Naive thymus-derived CD4-positive, alpha-beta T cell (primary cell): ENCODE results near the gene RABEP1. TPM values are rescaled to one million over a fixed set of nuclear protein-coding genes. Genes with fewer than 3 reads are reported as not detected.

Experiments
- ATAC-seq: fragments of 150-1000 bp; cut with Tn5 transposase; 2 replicates; pipeline ENCODE4 v1.10.0; 2021; ENCODE audit warnings: mild to moderate bottlenecking, moderate library complexity
- CTCF ChIA-PET: fragments of 350-600 bp; sonication (Branson Sonifier 250); formaldehyde crosslinking; loops from one replicate; lab custom pipeline; 2021; ENCODE audit warnings: antibody characterized with exemption; lab: Charles Lee
- POLR2A ChIA-PET: fragments of 350-600 bp; sonication (Branson Sonifier 250); formaldehyde crosslinking; loops from one replicate; lab custom pipeline; 2021; ENCODE audit warnings: antibody characterized with exemption, inconsistent platforms; lab: Charles Lee
- DNase-seq, 9 donors: peaks; one replicate each; pipeline versions ENCODE4 v3.0.0 to v3.0.0-alpha.2; 2020 to 2022; ENCODE audit warnings: mixed read lengths in 1 of 9
- H3K27ac ChIP-seq: one replicate; pipeline ENCODE4 v1.7.0; 2013; ENCODE audit warnings: mild to moderate bottlenecking, low read depth, low read length, moderate library complexity
- H3K27me3 ChIP-seq, 2 donors: one replicate each; pipeline ENCODE4 v1.7.0; 2013; ENCODE audit warnings: low read length in 2 of 2, mild to moderate bottlenecking in 2 of 2, moderate library complexity in 2 of 2; ENCODE audit not compliant: control insufficient read depth in 2 of 2, insufficient read depth in 2 of 2
- H3K36me3 ChIP-seq, 3 experiments: 1 replicate in 2 of 3; 2 replicates in 1 of 3; pipeline ENCODE4 v1.7.0; 2013; ENCODE audit warnings: low read length in 3 of 3, mild to moderate bottlenecking in 3 of 3, moderate library complexity in 1 of 3; ENCODE audit not compliant: insufficient read depth in 3 of 3, control insufficient read depth in 2 of 3
- H3K4me1 ChIP-seq, 2 donors: one replicate each; pipeline ENCODE4 v1.7.0; 2013; ENCODE audit warnings: low read length in 2 of 2, mild to moderate bottlenecking in 2 of 2, moderate library complexity in 1 of 2; ENCODE audit not compliant: control insufficient read depth in 2 of 2, insufficient read depth in 2 of 2
- H3K4me3 ChIP-seq: 2 replicates; pipeline ENCODE4 v1.7.0; 2013; ENCODE audit warnings: mild to moderate bottlenecking, low read length
- H3K9me3 ChIP-seq, 3 experiments: 1 replicate in 2 of 3; 2 replicates in 1 of 3; pipeline ENCODE4 v1.7.0; 2013; ENCODE audit warnings: low read length in 3 of 3; ENCODE audit not compliant: control insufficient read depth in 2 of 3
- H3K27ac Mint-ChIP-seq, 9 donors: one replicate each; pipeline ENCODE4 v1.8.0; 2020 to 2022; ENCODE audit warnings: mixed read lengths in 9 of 9, mild to moderate bottlenecking in 8 of 9, moderate library complexity in 5 of 9, inconsistent platforms in 2 of 9
- H3K27me3 Mint-ChIP-seq, 5 donors: one replicate each; pipeline ENCODE4 v1.8.0; 2021 to 2022; ENCODE audit warnings: mixed read lengths in 5 of 5, mild to moderate bottlenecking in 1 of 5
- H3K36me3 Mint-ChIP-seq, 5 donors: one replicate each; pipeline ENCODE4 v1.8.0; 2020 to 2022; ENCODE audit warnings: mixed read lengths in 5 of 5, mild to moderate bottlenecking in 3 of 5, inconsistent platforms in 1 of 5
- H3K4me1 Mint-ChIP-seq, 7 donors: one replicate each; pipeline ENCODE4 v1.8.0; 2020 to 2022; ENCODE audit warnings: mixed read lengths in 7 of 7, mild to moderate bottlenecking in 3 of 7, inconsistent platforms in 1 of 7
- H3K4me3 Mint-ChIP-seq, 10 donors: one replicate each; pipeline ENCODE4 v1.8.0; 2020 to 2022; ENCODE audit warnings: mild to moderate bottlenecking in 10 of 10, mixed read lengths in 10 of 10, moderate library complexity in 6 of 10, inconsistent platforms in 2 of 10
- H3K9me3 Mint-ChIP-seq, 11 donors: one replicate each; pipeline ENCODE4 v1.8.0; 2020 to 2022; ENCODE audit warnings: mixed read lengths in 11 of 11, mild to moderate bottlenecking in 4 of 11, inconsistent platforms in 1 of 11, moderate library complexity in 1 of 11
- intact Hi-C, 2 donors: fragments of 100-400 bp; cut with micrococcal nuclease; formaldehyde crosslinking; loops; one replicate each; pipeline ENCODE4 v1.15.1; 2023
- polyA plus RNA-seq, 2 donors: library from polyadenylated mRNA; unstranded; fragments of 300-500 nt; fragmentation: Illumina TruSeq; gene quantifications; one replicate each; pipeline ENCODE4 v1.2.3, GENCODE V29; 2021
- total RNA-seq, 6 experiments: library from RNA in 5 of 6; stranded (reverse) in 5 of 6; gene quantifications; 1 replicate in 5 of 6; 2 replicates in 1 of 6; pipeline ENCODE4 v1.2.3 and lab custom pipeline; 2021 to 2026

The RABEP1 gene
- total and polyA plus RNA-seq, 7 experiments from 2014 or later: 26.2 to 58.5 (median 41.2) TPM

DNA sequence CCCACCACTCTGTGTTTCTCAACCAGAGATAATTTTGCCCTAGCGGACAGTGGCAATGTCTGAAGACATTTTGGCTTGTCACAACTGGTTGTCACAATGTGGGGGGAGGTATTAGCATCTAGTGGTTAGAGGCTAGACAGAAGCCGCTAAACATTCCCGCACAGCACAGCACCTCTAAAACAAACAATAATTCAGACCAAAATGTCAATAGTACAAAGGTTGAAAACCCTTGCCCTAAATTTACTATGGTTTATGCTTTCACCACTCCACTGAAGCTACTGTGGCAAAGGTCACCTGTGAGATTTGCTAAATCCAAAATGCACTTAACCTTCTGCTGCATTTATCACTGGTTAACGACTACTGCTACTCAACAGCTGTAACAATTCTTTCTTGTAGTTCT is 123.3 kb downstream of the RABEP1 start:
- ATAC-seq (no peak), DNase-seq (no peak)
- H3K27ac ChIP-seq: no peak overlapping the region
- intact Hi-C loops: no loop called here
- H3K9me3 ChIP-seq: no peaks in the 10 kb centered on the region
- H3K4me3 ChIP-seq: no peak overlapping the region
- no peaks in the 10 kb centered on the region for H3K27me3 ChIP-seq
- Mint-ChIP-seq H3K27me3 (no peaks in the 10 kb centered on the region), H3K4me1 (peaks cover 8 to 14% (median 10%) of the 10 kb centered on the region in 7 donors), H3K27ac (no peak overlapping the region), H3K36me3 (peaks cover under 1 to 26% (median 22%) of the 10 kb centered on the region in 5 donors), H3K4me3 (no peak overlapping the region), H3K9me3 (no peaks in the 10 kb centered on the region)
- peaks cover 36 to 91% (median 48%) of the 10 kb centered on the region in 3 experiments for H3K36me3 ChIP-seq
- POLR2A ChIA-PET: interaction anchor here (1.2 kb wide), 1 partner anchor 8 kb away, joined by 5 read pairs; no protein-coding TSS in a partner anchor
- no peaks in the 10 kb centered on the region for H3K4me1 ChIP-seq
- CTCF ChIA-PET: no interaction called here

DNA sequence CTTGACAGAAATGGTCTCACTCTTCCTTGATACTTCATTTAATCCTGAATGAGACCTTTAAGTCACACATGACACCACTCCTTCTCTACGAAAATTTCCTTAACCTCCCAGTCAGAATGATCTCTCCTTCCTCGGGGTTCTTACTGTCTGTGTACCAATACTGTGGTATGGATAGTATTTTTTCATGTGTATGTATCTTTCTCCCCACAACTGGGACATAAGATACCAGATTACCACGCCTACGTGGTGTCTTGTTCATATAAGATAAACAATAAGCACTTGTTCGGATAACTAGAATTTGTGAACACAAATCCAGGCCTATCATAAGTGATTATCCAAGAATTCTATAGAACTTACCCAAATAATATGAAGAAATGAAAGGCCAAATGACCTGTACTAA is 126.1 kb downstream of the RABEP1 start:
- Mint-ChIP-seq H3K27ac (no peak overlapping the region), H3K36me3 (peaks cover 13 to 41% (median 37%) of the 10 kb centered on the region in 5 donors), H3K27me3 (no peaks in the 10 kb centered on the region), H3K9me3 (no peaks in the 10 kb centered on the region), H3K4me3 (no peak overlapping the region), H3K4me1 (peaks cover 17 to 35% (median 31%) of the 10 kb centered on the region in 7 donors)
- ChIA-PET POLR2A (interaction anchor here (1.0 kb wide), 1 partner anchor 27 kb away, joined by 4 read pairs; no protein-coding TSS in a partner anchor), CTCF (no interaction called here)
- no peak for DNase-seq
- ATAC-seq: no peak
- intact Hi-C loops: no loop called here
- Histone ChIP-seq H3K4me1 (no peaks in the 10 kb centered on the region), H3K9me3 (no peaks in the 10 kb centered on the region), H3K27ac (no peak overlapping the region), H3K36me3 (peaks cover 46 to 94% (median 53%) of the 10 kb centered on the region in 3 experiments), H3K4me3 (no peak overlapping the region), H3K27me3 (no peaks in the 10 kb centered on the region)

DNA sequence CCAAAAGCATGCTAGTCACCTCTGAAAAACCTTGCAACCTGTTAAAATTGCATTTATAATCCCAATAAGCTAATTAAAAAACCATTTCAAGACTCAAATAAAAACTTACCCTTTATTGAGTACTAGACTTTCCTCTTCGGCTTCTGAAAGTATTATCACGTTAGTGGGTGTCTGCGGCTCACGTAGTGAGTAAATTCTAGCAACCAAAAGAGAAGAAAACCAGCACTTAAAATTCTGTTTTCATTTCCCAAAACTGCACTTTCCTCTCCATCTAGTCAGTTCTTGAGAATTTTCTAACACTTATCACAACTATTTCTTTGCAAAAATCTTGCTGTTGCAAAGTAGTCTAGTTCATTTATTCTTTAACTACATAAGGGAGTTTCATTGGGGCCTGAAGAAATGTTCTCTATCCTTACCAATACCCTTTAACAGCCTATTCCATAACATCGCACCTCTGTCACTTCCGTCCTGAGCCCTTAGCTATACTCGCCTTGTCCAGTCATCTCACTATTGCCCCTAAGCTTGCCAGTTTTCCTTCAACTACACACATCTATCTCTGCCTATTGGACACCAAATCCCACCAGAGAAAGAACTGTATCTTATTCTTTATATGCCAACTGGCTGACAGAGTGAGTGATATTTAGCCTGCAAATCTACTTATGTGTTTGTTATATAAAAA is 128.6 kb downstream of the RABEP1 start:
- Histone ChIP-seq H3K9me3 (no peaks in the 10 kb centered on the region), H3K27me3 (no peaks in the 10 kb centered on the region), H3K4me1 (no peaks in the 10 kb centered on the region), H3K36me3 (peaks cover 55 to 88% (median 61%) of the 10 kb centered on the region in 3 experiments), H3K27ac (no peak overlapping the region), H3K4me3 (no peak overlapping the region)
- ChIA-PET POLR2A (interaction anchor here (1.1 kb wide), 1 partner anchor 31 kb away, joined by 3 read pairs; no protein-coding TSS in a partner anchor), CTCF (interaction anchor here (0.7 kb wide), 1 partner anchor 496 kb away, joined by 4 read pairs; no protein-coding TSS in a partner anchor)
- intact Hi-C loops: no loop called here
- ATAC-seq (no peak), DNase-seq (no peak)
- H3K27ac Mint-ChIP-seq: peak overlapping the region in 3 of 9 donors; percentile 23 to 53 (median 38)
- no peak overlapping the region for H3K4me3 Mint-ChIP-seq
- H3K4me1 Mint-ChIP-seq: peaks cover 22 to 41% (median 37%) of the 10 kb centered on the region in 7 donors
- H3K9me3 Mint-ChIP-seq: no peaks in the 10 kb centered on the region
- no peaks in the 10 kb centered on the region for H3K27me3 Mint-ChIP-seq
- H3K36me3 Mint-ChIP-seq: peaks cover 13 to 37% (median 32%) of the 10 kb centered on the region in 5 donors

GRCh38 chr17:5413682-5414081 is 131.6 kb downstream of the RABEP1 start:
- Histone ChIP-seq H3K4me1 (peaks cover 16 to 17% of the 10 kb centered on the region in 2 donors), H3K4me3 (no peak overlapping the region), H3K27ac (no peak overlapping the region), H3K36me3 (peaks cover 39 to 64% (median 45%) of the 10 kb centered on the region in 3 experiments), H3K9me3 (no peaks in the 10 kb centered on the region), H3K27me3 (no peaks in the 10 kb centered on the region)
- no peak overlapping the region for H3K4me3 Mint-ChIP-seq
- no peaks in the 10 kb centered on the region for H3K27me3 Mint-ChIP-seq
- peaks cover 32 to 63% (median 48%) of the 10 kb centered on the region in 7 donors for H3K4me1 Mint-ChIP-seq
- no peak for ATAC-seq
- DNase-seq: no peak
- intact Hi-C loops: no loop called here
- H3K9me3 Mint-ChIP-seq: no peaks in the 10 kb centered on the region
- H3K36me3 Mint-ChIP-seq: peaks cover 13 to 44% (median 36%) of the 10 kb centered on the region in 5 donors
- ChIA-PET POLR2A (interaction anchor here (1.0 kb wide), 1 partner anchor 23 kb away, joined by 3 read pairs; no protein-coding TSS in a partner anchor), CTCF (no interaction called here)
- peak overlapping the region in 2 of 9 donors; percentile 5 to 12 for H3K27ac Mint-ChIP-seq

- H3K4me3 Mint-ChIP-seq: peak overlapping the region in 9 of 10 donors; percentile 39 to 98 (median 78)
Measured at GRCh38 chr17:5416901-5417300, 134.8 kb downstream of the RABEP1 start.

DNA sequence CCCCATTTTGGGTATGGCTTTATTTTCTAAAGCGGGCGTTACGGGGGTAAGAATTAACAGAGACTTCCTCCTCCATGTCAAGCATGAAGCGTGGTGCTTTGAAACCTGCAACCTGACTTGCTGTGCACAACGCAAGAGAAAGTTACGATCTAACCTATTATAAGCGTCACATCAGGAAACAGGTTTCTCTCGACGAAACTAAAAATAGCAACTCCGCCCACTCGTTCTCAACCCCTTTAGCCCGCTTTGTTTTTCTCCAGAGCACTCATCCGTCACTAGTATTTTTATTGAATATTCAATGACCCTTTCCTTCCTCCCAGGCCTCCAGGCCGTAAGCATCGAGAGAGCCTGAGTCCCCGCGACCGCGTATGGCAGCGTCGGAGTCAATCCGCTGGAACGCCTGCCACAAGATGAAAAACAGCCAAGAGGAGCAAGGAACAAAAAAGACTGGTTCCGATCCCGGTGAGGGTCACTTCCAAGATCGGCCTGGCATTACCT is 136.8 kb downstream of the RABEP1 start:
- Mint-ChIP-seq H3K27me3 (peaks cover 0 to 2% (median 0%) of the 10 kb centered on the region in 5 donors), H3K27ac (peak overlapping the region; percentile 89 to 100 (median 99)), H3K9me3 (peaks cover 0 to 4% (median 0%) of the 10 kb centered on the region in 11 donors), H3K36me3 (peaks cover 4 to 25% (median 15%) of the 10 kb centered on the region in 5 donors), H3K4me3 (peak overlapping the region; percentile 93 to 100 (median 98)), H3K4me1 (peaks cover 16 to 57% (median 40%) of the 10 kb centered on the region in 7 donors)
- ChIA-PET POLR2A (interaction anchor here (0.5 to 2.2 kb wide), 11 partner anchors 10 to 377 kb away, joined by 3 to 46 read pairs (median 4); partner anchors contain the start of genes C1QBP, DERL2, MIS12 and ZNF594), CTCF (interaction anchor here (1.2 kb wide), 1 partner anchor 20 kb away, joined by 9 read pairs; the partner anchor contains the start of gene C1QBP)
- Histone ChIP-seq H3K27ac (peak overlapping the region; percentile 94), H3K4me3 (peak overlapping the region; percentile 93), H3K36me3 (peaks cover 11 to 40% (median 26%) of the 10 kb centered on the region in 3 experiments), H3K9me3 (no peaks in the 10 kb centered on the region), H3K4me1 (peaks cover 26% of the 10 kb centered on the region in 2 donors), H3K27me3 (no peaks in the 10 kb centered on the region)
- DNase-seq (peak in 8 of 9 donors; percentile 52 to 91 (median 82)), ATAC-seq (peak; percentile 52)
- intact Hi-C loops: loop anchor here (1.0 to 5.0 kb wide), 11 partner anchors 20 to 1813 kb away; partner anchors contain the start of genes C1QBP (in 2 of the 2), PFN1 (in 2 of the 2), DERL2 (in 1 of the 2) and DVL2 (in 1 of the 2)

More at GRCh38 chr17:5416901-5417300, 134.8 kb downstream of the RABEP1 start:
- peak overlapping the region in 6 of 9 donors; percentile 23 to 80 (median 54) for H3K27ac Mint-ChIP-seq
- H3K4me1 ChIP-seq: peaks cover 26% of the 10 kb centered on the region in 2 donors
- CTCF ChIA-PET: interaction anchor here (0.6 to 1.2 kb wide), 2 partner anchors 168 to 1006 kb away, joined by 3 read pairs; no protein-coding TSS in a partner anchor
- peaks cover 0 to 4% (median 0%) of the 10 kb centered on the region in 11 donors for H3K9me3 Mint-ChIP-seq
- H3K36me3 ChIP-seq: peaks cover 28 to 43% (median 31%) of the 10 kb centered on the region in 3 experiments
- peak overlapping the region; percentile 94 for H3K27ac ChIP-seq
- no peaks in the 10 kb centered on the region for H3K9me3 ChIP-seq
- no peak for DNase-seq
- H3K36me3 Mint-ChIP-seq: peaks cover 8 to 33% (median 28%) of the 10 kb centered on the region in 5 donors
- peaks cover 0 to 2% (median 0%) of the 10 kb centered on the region in 5 donors for H3K27me3 Mint-ChIP-seq
- ATAC-seq: no peak
- H3K4me3 ChIP-seq: no peak overlapping the region
- POLR2A ChIA-PET: interaction anchor here (1.4 kb wide), 1 partner anchor 22 kb away, joined by 4 read pairs; the partner anchor contains the start of gene C1QBP
- peaks cover 32 to 65% (median 47%) of the 10 kb centered on the region in 7 donors for H3K4me1 Mint-ChIP-seq
- no peaks in the 10 kb centered on the region for H3K27me3 ChIP-seq
- intact Hi-C loops: loop anchor here (5.0 kb wide), 4 partner anchors 305 to 1815 kb away; partner anchors contain the start of genes DVL2 (in 1 of the 2), PFN1 (in 1 of the 2), PIMREG (in 1 of the 2) and ZNF232 (in 1 of the 2)
